Raji (cell line): Measurements from ENCODE around the gene NTSR1.

Experiments used
- POLR2A ChIP-seq: IDR thresholded peaks from 2 replicates; pipeline ENCODE4 v1.6.1; 2011; ENCODE audit warnings: low read depth, low read length, control low read depth; ENCODE audit not compliant: insufficient read depth

The NTSR1 gene

DNA sequence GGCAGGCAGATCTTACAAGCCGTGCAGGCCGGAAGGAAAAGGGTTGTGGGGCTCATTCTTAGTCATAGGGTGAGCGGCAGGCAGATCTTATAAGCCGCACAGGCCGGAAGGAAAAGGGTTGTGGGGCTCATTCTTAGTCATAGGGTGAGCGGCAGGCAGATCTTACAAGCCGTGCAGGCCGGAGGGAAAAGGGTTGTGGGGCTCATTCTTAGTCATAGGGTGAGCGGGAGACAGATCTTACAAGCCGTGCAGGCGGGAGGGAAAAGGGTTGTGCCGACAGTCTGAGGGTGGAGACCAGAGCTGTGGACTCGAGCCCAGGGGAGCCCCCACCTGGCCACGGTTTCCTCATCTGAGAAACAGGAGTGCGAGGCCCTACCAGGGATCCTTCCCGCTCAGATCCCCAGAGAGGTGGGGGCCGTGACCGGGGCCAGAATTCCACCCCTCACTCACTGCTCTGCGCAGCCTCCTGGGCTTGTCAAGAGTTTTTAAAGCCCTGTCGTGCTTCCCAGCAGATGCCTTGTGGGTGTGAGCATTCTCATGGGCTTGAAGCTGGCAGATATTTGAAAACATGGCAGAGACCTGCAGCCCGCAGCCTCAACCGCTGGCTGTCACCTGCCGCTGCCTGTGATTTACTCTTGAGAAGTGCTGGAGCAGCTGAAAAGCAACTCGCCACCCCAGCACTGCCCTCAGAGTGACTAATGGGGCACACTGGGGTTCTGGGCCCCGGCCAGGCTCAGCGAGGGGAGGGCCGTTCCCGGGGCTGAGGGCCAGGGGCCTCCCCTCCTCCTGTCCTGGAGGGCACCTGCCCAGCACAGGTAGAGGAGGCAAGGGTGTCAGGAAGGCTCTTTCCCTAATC, 31.9 kb downstream of the NTSR1 start:
- TF ChIP-seq POLR2A: no peak

DNA sequence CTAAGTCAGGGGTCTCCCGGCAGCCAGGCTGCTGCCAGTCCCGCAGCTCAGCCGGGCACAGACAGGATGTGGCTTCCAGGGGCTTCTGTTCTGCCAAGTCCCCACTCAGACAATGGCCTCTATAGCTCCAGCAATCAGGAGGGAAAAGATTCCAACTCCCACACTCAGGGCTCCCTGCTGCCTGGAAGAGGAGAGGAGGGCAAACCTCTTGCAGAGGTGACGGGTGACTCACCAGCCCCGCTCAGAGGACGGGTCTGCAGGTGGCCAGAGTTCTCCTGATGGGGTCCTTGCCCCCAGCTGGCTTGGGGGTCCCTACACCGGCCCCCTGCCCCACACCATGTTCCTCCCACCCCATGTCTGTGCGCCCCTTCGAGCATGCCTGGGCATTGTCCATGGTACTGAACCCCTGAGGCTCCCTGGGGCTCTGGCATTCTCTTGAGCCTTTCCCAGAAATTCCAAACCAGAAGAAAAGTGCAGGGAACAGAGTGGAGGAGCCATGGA, 32.6 kb downstream of the NTSR1 start:
- no peak for TF ChIP-seq POLR2A

DNA sequence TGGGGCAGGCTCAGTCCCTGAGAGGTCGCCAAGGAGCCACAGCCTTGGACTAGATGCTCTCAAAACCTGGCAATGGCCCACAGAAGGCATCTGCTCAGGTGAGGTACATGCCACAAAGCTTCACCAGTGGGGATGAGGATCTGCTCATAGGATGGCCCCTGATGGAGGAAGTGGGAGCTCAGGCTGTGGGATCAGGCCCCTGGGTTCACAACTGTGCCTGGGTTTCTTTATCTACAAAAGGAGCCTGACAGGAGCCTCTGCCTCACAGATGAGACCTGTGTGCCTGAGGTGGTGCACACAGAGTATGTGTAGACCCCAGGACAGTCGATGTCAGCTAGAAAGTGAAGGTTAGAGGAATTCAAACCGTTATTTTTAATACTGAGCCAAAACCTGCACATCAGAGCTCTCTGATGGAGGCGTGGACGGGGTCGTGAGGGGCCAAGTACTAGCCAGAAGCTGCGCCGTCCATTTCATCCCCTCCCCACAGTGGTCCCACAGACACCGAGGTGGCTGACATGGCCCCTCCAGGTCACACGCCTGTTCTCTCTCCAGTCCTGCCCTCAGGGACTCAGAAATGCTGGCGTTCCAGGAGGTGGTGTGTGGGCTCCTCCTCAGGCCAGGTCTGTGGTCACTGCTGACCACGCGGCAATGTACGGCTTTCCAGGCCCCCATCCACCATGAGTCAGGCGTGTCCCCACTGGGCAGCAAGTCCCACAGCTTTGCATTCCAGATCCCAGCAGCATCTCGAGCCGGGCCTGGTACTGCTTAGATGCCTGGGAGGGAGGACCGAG, 33.3 kb downstream of the NTSR1 start:
- TF ChIP-seq POLR2A: no peak

DNA sequence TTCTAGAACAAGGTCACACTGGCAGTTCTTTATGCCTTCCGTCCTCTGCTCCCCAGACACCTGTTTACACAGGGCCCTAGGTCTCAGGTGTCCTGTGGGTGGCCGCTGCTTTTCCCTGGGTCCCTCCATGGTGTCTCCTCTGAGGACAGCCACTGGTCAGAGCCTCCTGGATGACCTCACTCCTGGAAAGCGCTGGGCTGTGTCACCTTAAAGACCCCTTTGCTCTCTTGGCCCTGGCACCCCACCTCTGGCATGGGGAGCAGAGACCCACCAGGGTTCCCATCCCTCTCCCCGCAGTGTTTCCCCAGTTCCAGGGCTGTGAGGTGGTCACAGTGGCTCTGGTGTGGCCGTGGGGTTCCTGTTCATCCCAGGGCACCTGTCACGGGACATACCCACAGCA, 33.9 kb downstream of the NTSR1 start:
- no peak for TF ChIP-seq POLR2A

DNA sequence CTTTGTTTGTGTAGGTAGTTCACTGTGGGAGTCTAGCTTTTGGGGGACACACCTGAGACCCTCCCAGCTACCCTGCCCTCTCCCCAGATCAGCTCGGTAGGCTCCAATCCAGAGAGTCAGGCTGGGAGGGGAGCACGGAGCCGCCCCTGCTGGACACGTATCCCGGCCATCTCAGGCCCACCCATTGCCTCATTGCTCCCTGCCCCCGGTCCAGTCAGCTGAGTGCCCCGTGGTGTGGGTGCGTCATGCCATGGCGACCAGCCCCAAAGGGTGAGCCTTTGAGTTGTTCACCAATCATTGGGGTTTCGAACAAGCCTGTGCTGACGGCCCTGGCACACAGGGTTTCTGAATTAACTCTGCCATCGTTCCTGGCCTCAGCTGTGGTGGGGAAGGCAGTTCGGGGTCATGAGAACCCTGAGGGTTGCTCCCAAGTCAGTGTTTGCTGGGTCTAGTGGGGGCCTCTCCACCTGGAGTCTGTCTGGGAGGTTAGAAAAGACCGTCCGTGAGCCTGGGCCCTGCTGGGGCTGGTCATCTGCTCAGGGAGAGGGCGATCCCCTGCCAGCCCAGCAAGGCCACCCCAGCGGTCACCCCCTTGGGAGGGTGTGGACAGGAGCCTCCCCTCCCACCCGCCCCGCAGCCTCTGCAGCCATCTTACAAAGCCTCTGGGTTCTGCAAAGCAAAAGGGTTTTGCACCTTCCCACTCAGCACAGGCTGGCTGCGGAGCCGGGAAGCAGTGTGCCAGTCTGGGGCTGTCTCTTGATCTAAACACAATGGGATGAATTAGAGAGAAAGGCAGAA, 34.5 kb downstream of the NTSR1 start:
- no peak for TF ChIP-seq POLR2A

DNA sequence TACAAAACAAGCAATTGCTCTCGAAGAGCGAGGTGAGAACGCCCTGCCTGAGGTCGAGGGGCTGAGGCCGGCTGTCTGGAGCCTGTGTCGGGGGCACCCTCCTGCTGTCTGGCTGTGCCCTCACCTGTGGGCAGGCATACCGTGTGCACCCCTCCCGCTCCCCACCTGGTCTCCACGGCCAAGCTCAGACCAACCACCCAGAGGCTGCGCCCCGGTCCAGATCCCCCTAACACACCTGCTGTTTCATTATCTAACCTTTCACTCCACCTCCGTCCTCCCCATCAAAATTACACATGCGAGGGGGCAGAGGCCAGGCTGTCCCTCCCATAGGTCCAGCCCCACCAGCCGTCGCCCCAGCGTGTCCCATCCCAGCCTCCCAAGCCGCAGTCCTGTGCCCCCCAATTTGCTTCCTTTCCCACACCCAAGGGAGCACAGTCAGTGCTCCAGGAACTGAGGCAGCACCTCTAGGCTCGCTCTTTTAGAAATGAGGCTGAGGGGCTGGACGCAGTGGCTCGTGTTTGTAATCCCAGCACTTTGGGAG, 35.2 kb downstream of the NTSR1 start:
- no peak for TF ChIP-seq POLR2A

DNA sequence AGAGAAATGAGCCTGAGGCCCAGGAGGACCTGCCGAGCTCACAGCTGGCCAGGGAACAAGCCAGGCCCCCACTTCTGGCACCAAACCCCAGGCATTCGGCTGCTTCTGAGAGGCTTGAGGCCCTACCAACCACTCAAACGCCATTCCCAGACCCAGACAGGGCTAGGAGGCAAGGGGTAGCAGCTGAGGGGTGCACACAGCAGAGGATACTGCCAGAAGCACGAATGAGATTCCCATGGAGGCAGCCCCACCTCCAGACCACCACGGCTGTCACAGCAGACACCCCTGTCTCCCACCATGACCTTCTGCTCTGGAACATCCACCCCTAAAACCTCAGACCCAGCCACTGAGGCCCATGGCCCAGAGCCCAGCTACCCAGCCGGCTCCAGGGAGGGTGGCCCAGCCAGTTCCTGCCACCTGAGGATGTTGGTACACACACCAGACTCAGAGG, 36.1 kb downstream of the NTSR1 start:
- no peak for TF ChIP-seq POLR2A

DNA sequence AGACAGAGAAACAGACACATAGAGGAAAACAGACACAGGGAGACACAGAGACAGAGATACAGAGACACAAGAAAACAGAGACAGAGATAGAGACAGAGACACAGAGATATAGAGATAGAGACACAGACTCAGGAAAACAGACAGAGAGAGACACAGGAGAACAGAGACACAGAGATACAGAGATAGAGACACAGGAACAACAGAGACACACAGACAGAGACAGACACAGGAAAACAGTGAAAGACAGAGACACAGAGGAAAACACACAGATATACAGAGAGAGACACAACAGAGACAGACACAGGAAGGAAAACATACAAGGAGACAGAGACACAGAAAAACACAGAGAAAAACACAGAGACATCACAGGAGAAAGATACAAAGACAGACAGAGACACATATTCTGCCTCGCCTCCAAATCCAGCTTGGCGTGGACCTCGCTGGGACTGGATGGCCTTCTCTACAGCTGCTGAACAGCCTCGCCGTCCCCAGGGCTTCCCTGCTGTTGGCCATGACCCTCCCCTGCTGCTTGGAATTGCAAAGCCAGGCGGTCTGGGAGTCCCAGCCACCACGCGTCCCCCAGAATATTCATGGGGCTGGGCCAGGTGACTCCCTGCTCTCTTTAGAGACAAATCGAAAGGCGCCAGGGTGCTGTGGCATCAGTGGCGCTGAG, 36.8 kb downstream of the NTSR1 start:
- TF ChIP-seq POLR2A: no peak

DNA sequence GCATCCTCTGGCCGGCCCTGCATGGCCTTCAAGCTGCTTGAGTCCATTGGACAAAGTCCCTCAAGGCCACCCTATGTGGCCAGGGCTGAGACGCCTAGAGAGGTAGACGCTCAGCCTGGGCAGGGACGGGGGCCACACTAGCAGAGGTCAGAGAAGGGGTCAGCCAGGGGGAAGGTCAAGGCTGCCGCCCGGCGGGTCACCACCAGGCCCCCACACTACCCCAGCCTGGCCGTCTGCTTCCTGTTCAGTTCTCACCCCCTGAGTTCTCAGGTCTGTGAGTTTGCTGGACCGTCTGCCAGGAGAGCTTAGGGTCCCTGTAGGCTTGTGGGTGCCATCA, 37.3 kb downstream of the NTSR1 start:
- TF ChIP-seq POLR2A: no peak

DNA sequence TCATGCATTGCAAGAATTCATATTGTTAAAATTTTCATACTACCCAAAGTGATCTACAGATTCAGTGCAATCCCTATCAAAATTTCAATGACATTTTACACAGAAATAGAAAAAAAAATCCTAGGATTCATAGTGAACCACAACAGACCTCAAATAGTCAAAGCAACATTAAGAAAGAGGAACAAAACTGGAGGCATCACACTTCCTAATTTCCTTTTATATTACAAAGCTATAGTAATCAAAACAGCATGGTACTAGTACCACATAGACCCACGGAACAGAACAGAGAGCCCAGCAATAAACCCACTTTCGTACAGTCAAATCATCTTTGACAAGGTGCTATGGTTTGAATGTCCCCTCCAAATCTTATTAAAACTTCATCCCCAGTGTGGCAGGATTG, 39.7 kb downstream of the NTSR1 start:
- no peak for TF ChIP-seq POLR2A

DNA sequence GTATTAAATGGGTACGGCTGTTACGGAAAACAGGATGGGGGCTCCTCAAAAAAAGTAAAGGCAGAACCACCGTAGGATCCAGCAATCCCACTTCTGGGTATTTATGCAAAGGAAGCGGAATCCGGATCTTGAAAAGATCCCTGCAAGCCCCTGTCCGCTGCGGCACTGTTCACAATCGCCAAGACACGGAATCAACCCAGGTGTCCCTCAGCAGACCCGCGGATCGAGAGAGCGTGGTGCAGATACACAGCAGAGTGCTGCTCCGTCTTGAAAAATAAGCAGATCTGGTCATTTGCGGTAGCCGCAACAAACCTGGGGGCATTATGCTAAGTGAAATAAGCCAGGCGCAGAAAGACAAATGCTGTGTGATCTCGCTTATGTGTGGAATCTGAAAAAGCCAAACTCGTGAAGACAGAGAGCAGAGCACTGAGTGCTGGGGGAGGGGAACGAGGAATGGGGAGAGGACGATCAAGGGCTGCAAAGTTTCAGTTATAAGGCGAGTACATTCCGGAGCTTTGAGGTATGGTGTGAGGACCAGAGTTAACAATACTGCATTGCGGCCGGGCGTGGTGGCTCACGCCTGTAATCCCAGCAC, 41.3 kb downstream of the NTSR1 start:
- TF ChIP-seq POLR2A: no peak

DNA sequence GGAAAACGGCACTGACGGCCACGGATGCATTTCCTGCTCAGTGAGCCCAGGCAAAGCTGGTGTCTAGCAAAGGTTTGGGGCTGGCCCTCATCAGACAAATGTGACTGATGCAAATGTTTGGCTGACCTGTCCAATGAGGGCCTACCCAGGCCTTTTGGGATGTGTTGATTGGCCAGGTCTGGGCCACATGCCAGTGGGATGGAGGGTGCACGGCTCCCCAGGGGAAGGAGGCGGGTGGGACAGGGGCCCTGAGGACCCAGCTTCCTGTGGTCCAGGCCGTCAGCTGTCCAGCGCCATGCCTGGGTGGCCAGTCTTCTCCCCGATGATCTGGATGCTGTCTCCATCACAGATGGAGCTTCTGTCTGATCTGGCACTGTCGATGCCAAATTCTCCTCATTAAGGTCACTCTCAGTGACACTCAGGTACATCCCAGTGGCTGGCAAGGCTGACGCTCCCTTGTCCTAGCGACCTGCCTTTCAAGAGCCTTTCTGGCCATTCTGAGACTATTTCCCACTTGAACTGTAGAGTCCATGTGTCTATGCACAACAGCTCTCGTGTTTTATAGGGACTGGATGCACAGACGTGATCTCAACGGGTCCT, 43.0 kb downstream of the NTSR1 start:
- no peak for TF ChIP-seq POLR2A

DNA sequence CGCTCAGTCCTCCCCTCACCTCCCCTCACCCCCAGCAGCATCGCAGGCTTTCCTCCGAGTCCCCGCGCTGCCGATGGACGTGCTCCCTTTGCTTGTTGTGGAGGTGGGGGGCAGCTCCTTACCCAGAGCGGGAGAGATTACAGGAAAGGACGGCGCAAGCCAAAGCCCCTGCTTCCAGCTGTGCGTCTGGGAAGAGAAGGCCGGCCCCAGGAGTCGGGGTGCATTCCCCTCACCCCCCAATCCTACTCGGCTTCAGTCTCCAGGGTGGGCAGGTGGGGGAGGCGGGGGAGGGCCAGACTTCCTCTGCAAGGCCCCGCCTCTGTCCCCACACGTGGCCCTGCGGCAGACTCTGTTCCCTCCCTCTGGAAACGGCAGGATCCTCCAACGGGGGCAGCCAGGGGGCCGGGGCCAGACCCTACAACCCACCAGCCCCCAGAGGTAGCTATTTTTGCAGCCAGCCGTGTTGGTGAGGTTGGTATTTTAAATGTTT, 43.6 kb downstream of the NTSR1 start:
- TF ChIP-seq POLR2A: no peak
